Heart left ventricle (tissue), 16 donors: Measurements from ENCODE around the gene BRDT. TPM values are rescaled to one million over a fixed set of nuclear protein-coding genes. Genes with fewer than 3 reads are reported as not detected.

Source experiments
- ATAC-seq, 4 donors: fragments of 200-7000 bp; cut with Tn5 transposase; one replicate each; pipeline ENCODE4 v1.9.1; 2020 to 2022; ENCODE audit warnings: moderate library complexity in 4 of 4, mild to moderate bottlenecking in 3 of 4, moderate number of reproducible peaks in 1 of 4
- DNase-seq, 5 donors: peaks; one replicate each; pipeline ENCODE4 v3.0.0-alpha.2; 2020
- H3K27ac ChIP-seq, 12 donors: fragments of 200-600 bp; sonication (generic) in 4 of 12; one replicate each; pipeline versions ENCODE4 v1.5.0 to v1.8.0; 2016 to 2022; ENCODE audit warnings: mild to moderate bottlenecking in 2 of 12
- H3K27me3 ChIP-seq, 9 donors: fragments of 200-600 bp; sonication (generic) in 2 of 9; one replicate each; pipeline versions ENCODE4 v1.5.1 to v1.8.0; 2016 to 2022; ENCODE audit warnings: mild to moderate bottlenecking in 3 of 9
- H3K36me3 ChIP-seq, 9 donors: fragments of 200-600 bp; sonication (generic) in 2 of 9; one replicate each; pipeline versions ENCODE4 v1.5.0 to v1.8.0; 2018 to 2022; ENCODE audit warnings: mild to moderate bottlenecking in 2 of 9
- H3K4me1 ChIP-seq, 12 donors: fragments of 200-600 bp; sonication (generic) in 4 of 12; one replicate each; pipeline versions ENCODE4 v1.5.0 to v1.8.0; 2016 to 2022; ENCODE audit warnings: mild to moderate bottlenecking in 3 of 12
- H3K4me3 ChIP-seq, 12 donors: fragments of 200-600 bp; sonication (generic) in 4 of 12; one replicate each; pipeline versions ENCODE4 v1.5.0 to v1.8.0; 2017 to 2022; ENCODE audit warnings: mild to moderate bottlenecking in 9 of 12, moderate library complexity in 4 of 12
- H3K9me3 ChIP-seq, 12 donors: fragments of 200-600 bp; sonication (generic) in 4 of 12; one replicate each; pipeline versions ENCODE4 v1.5.0 to v1.8.0; 2016 to 2022; ENCODE audit warnings: mild to moderate bottlenecking in 1 of 12
- POLR2A ChIP-seq, 2 donors: fragments of 450-650 bp; IDR thresholded peaks; one replicate each; pipeline ENCODE4 v1.6.1; 2017; ENCODE audit warnings: antibody characterized with exemption in 2 of 2, mild to moderate bottlenecking in 2 of 2, moderate library complexity in 2 of 2
- WGBS, 4 donors: extraction: QIAGEN DNeasy Blood & Tissue Kit in 2 of 4; methylation state at CpG; one replicate each; pipeline versions ENCODE4 v1.1.5 to v1.1.7; 2013 to 2018; 5-methylcytosine and 5-hydroxymethylcytosine counted together
- intact Hi-C, 10 donors: fragments of 100-400 bp; cut with DNase I; formaldehyde crosslinking; loops; one replicate each; pipeline versions ENCODE4 v1.11.1 to v1.14.2; 2022
- polyA plus RNA-seq, 2 donors: library from polyadenylated mRNA; stranded (reverse); fragments of 200-250 nt; gene quantifications; one replicate each; pipeline ENCODE4 v1.2.3, GENCODE V29; 2013
- total RNA-seq, 9 donors: library from RNA; depleted of rRNA in 2 of 9; stranded (reverse); fragments of >200 nt in 2 of 9; fragmentation: NEBNext Ultra II Directional in 3 of 9; extraction: Animal tissue kit (Norgen Biotek cat#: 25700) in 3 of 9; gene quantifications; one replicate each; pipeline versions ENCODE4 v1.1.0 to v1.2.4, GENCODE V29; 2016 to 2023
- TF ChIP-seq, protein P1 (sequence below), 12 donors: fragments of 200-600 bp; sonication (generic) in 4 of 12; IDR thresholded peaks; one replicate each; pipeline versions ENCODE4 v1.5.0 to v1.8.0; 2018 to 2022; ENCODE audit warnings: antibody characterized with exemption in 12 of 12, mild to moderate bottlenecking in 5 of 12
- donor health status: ischemic (EF 13 %, LVEDD 7.1; RV severe dilation, severe dysfunction).
- donor health status: healthy with polysubstance abuse.
- donor health status: DM: no; HTN: yes; CAD: no.
- donor health status: DM: no; HTN: no; CAD: no.
- donor health status: ischemic (EF 25% LVEDD 6.9; RV normal size, moderate dysfunction).
- donor health status: ischemic (EF 25% LVEDD 5.7; RV mildly dilated, moderate dysfunction).
- donor health status: healthy.
- donor health status: DM: yes; HTN: yes; CAD: no.
- donor health status: ischemic (EF 35%, LVEDD 5.7; RV mildly dilated, moderate dysfunction).
- donor health status: nonischemic (EF 11% LVEDD 7.7; RV severe dilation, severe dysfunction).
- donor health status: DM: yes; HTN: yes; CAD: no.
- donor health status: PGD.
- donor health status: ischemic (EF 29% LVEDD 5.4; RV normal size, mild dysfunction).
- donor health status: nonischemic (EF 23%, LVEDD 6.1; RV moderate dilation, normal function).

The BRDT gene
- total and polyA plus RNA-seq, 11 donors: not detected

DNA sequence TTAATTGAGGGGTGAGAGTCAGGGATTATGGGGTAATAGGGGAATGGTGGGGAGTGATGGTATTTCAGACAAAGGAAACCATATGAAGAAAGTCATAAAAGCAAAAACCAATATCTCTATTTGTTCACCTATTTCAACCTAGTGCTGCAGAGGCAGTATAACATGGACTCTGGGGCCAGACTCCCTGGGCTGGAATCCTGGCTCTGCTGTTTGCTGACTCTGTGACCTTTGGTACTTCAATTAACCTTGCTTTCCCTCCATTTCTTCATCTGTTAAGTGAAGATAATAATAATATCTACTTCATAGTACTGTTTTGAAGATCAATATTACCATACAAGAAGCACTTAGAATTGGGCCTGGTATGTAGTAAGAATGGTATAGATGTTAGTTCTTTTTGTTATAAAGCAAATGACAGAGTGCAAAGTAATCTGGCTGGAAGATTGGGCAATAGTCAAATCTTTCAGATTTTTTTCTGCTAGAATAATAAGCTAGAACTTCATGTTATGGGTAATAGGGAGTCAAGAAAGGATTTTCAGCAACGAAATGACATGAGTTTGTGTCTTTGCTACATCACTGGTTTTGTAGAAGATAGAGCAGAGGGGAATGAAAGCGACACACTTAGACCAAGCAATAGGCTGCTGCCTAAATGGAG, 89.6 kb downstream of the BRDT start:
- H3K4me1 ChIP-seq: no peaks in the 10 kb centered on the region
- TF ChIP-seq POLR2A (IDR thresholded peaks at IDR 0.05): no peak
- TF ChIP-seq, protein P1, sequence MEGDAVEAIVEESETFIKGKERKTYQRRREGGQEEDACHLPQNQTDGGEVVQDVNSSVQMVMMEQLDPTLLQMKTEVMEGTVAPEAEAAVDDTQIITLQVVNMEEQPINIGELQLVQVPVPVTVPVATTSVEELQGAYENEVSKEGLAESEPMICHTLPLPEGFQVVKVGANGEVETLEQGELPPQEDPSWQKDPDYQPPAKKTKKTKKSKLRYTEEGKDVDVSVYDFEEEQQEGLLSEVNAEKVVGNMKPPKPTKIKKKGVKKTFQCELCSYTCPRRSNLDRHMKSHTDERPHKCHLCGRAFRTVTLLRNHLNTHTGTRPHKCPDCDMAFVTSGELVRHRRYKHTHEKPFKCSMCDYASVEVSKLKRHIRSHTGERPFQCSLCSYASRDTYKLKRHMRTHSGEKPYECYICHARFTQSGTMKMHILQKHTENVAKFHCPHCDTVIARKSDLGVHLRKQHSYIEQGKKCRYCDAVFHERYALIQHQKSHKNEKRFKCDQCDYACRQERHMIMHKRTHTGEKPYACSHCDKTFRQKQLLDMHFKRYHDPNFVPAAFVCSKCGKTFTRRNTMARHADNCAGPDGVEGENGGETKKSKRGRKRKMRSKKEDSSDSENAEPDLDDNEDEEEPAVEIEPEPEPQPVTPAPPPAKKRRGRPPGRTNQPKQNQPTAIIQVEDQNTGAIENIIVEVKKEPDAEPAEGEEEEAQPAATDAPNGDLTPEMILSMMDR (IDR thresholded peaks at IDR 0.05): no peak
- ATAC-seq: no peak
- intact Hi-C loops: no loop called here
- no peaks in the 10 kb centered on the region for H3K36me3 ChIP-seq
- H3K27me3 ChIP-seq: no peaks in the 10 kb centered on the region
- no peaks in the 10 kb centered on the region for H3K9me3 ChIP-seq
- WGBS, 4 donors: 86 to 91% (median 89%) methylated on average over 2 of the region's 2 CpGs
- no peak overlapping the region for H3K4me3 ChIP-seq
- no peak for DNase-seq
- no peak overlapping the region for H3K27ac ChIP-seq

DNA sequence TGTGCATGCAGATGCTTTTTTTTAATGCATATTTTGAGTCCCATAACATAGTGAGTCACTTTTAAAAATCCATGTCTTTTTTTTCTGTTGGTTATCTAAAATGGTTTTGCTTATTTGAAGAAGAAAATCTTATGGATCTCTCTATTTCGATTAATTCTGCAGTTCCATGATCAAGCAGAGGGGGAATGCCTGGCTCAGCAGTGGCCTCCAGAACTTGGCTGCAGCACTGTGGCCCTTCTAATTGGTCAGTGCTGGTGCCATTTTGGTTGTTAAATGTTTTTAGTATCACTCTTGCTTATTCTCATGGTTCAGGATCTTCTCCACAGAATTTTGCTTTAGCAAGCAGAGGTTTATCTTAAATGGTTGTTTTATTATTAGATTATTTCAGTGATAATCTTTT, 91.8 kb downstream of the BRDT start:
- Histone ChIP-seq H3K4me1 (no peaks in the 10 kb centered on the region), H3K4me3 (no peak overlapping the region), H3K27ac (no peak overlapping the region), H3K36me3 (no peaks in the 10 kb centered on the region), H3K9me3 (no peaks in the 10 kb centered on the region), H3K27me3 (no peaks in the 10 kb centered on the region)
- intact Hi-C loops: no loop called here
- no peak for DNase-seq
- TF ChIP-seq POLR2A (IDR thresholded peaks at IDR 0.05): no peak
- TF ChIP-seq, protein P1 (IDR thresholded peaks at IDR 0.05): no peak
- no peak for ATAC-seq
- 89 to 97% (median 90%) methylated on average over 1 of the region's 1 CpG for WGBS, 4 donors

DNA sequence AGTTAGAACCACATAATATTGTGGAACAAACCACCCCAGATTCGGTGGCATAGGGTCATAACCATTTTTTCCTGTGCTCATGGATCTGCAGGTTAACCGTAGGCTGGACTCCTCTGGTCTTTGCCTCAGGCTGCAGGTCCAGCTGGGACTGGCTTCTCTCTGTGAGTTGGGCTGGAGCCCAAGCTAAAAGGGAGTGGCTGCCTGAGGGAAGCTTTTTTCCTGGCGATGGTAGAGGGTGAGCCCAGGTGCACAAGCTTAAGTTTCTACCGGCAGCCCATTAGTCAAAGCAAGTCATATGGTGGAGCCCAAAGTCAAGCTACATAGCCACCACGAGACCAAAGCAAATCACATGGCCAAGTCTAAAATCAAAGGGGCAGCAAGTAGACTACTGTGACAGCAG, 94.4 kb downstream of the BRDT start:
- ATAC-seq (no peak), DNase-seq (no peak)
- H3K4me1 ChIP-seq: no peaks in the 10 kb centered on the region
- no peaks in the 10 kb centered on the region for H3K27me3 ChIP-seq
- H3K4me3 ChIP-seq: no peak overlapping the region
- H3K27ac ChIP-seq: no peak overlapping the region
- no peaks in the 10 kb centered on the region for H3K9me3 ChIP-seq
- H3K36me3 ChIP-seq: no peaks in the 10 kb centered on the region
- TF ChIP-seq POLR2A (IDR thresholded peaks at IDR 0.05): no peak
- TF ChIP-seq, protein P1 (IDR thresholded peaks at IDR 0.05): no peak
- 78 to 91% (median 89%) methylated on average over 5 of the region's 5 CpGs for WGBS, 4 donors
- intact Hi-C loops: no loop called here

DNA sequence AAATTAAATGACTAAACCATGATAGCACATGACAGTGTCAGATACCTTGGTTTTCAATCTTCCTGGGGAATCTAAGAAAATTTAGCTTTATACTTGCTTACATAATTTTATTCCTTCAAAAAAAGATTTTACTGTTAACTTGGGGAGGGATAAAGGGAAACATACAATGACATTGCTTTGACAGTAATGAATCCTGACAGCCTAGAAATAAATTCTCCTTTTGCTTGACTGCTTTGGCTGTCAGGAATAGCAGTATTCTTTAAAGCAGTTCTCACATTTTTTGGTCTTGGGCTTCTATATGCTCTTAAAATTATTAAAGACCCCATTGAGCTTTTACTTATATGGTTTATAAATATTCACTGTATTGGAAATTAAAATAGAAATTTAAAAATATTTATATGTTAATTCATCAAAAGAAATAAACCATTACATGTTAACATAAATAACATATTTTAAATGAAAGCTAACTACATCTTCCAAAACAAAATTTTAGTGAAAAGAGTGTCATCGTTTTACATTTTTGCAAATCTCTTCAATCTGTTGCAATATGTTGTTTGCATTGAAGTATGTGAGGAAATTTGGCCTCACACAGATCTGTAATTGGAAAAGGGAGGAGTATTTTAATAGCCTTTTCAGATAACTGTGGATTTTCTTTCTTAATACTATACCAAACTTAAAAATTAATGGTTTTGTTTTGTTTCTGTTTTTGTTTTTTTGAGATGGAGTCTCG, 96.7 kb downstream of the BRDT start:
- Histone ChIP-seq H3K9me3 (no peaks in the 10 kb centered on the region), H3K4me3 (no peak overlapping the region), H3K27ac (no peak overlapping the region), H3K27me3 (no peaks in the 10 kb centered on the region), H3K4me1 (no peaks in the 10 kb centered on the region), H3K36me3 (no peaks in the 10 kb centered on the region)
- no peak for TF ChIP-seq POLR2A (IDR thresholded peaks at IDR 0.05)
- TF ChIP-seq, protein P1 (IDR thresholded peaks at IDR 0.05): no peak
- no peak for DNase-seq
- WGBS, 4 donors: 91 to 94% (median 92%) methylated on average over 2 of the region's 2 CpGs
- ATAC-seq: no peak
- intact Hi-C loops: no loop called here
